HepG2 (cell line): ENCODE data around the gene GNAZ. TPM values are rescaled to one million over a fixed set of nuclear protein-coding genes. Genes with fewer than 3 reads are reported as not detected.

ENCODE experiments used
- FOXP1 ChIP-seq, 2 experiments: fragments of 450-650 bp in 1 of 2; IDR thresholded peaks; 2 replicates each; pipeline ENCODE4 v1.6.1; 2017 to 2018; ENCODE audit warnings: antibody characterized with exemption in 1 of 2
- KDM1A ChIP-seq: IDR thresholded peaks from 2 replicates; pipeline ENCODE4 v1.6.1; 2016; ENCODE audit warnings: missing compliant biosample characterization
- SRSF1 ChIP-seq: fragments of 200-400 bp; formaldehyde crosslinking; optimal IDR thresholded peaks from 2 replicates; pipeline ENCODE3; 2017; ENCODE audit warnings: mild to moderate bottlenecking, low read depth, low read length, moderate library complexity
- ZBTB7A ChIP-seq: sonication (generic); formaldehyde crosslinking; IDR thresholded peaks from 2 replicates; pipeline ENCODE4 v1.8.0; 2022; ENCODE audit warnings: mild to moderate bottlenecking, missing genetic modification reagents
- ZMYM4 ChIP-seq: sonication (generic); formaldehyde crosslinking; IDR thresholded peaks from 2 replicates; pipeline ENCODE4 v1.8.1; 2023; ENCODE audit warnings: mild to moderate bottlenecking, missing genetic modification reagents
- ZNF10 ChIP-seq: sonication (generic); formaldehyde crosslinking; IDR thresholded peaks from 2 replicates; pipeline ENCODE4 v1.4.0; 2020; ENCODE audit warnings: mild to moderate bottlenecking, low read depth, missing genetic modification reagents, borderline replicate concordance
- ZNF670 ChIP-seq: sonication (generic); formaldehyde crosslinking; IDR thresholded peaks from 2 replicates; pipeline ENCODE4 v1.8.0; 2022; ENCODE audit warnings: mild to moderate bottlenecking, missing genetic modification reagents, borderline replicate concordance
- ZNF749 ChIP-seq: sonication (generic); formaldehyde crosslinking; IDR thresholded peaks from 2 replicates; pipeline ENCODE4 v1.8.0; 2022; ENCODE audit warnings: mild to moderate bottlenecking, missing genetic modification reagents, moderate library complexity, borderline replicate concordance
- polyA plus RNA-seq, 8 experiments: library from polyadenylated mRNA; depleted of rRNA in 3 of 8; stranded (reverse) in 7 of 8; unstranded in 1 of 8; fragments of >200 nt; fragmentation: Illumina TruSeq in 4 of 8; extraction: Trizol in 4 of 8; gene quantifications; 2 replicates each; pipeline versions ENCODE4 v1.2.1 to v1.2.3, GENCODE V29; 2011 to 2016; ENCODE audit warnings: low read depth in 4 of 8, missing spikeins in 1 of 8, mixed read lengths in 1 of 8; ENCODE audit not compliant: insufficient read depth in 1 of 8
- total RNA-seq, 5 experiments: library from RNA; depleted of rRNA; stranded (reverse); fragments of >200 nt; fragmentation: Illumina TruSeq; extraction: Trizol; gene quantifications; 2 replicates each; pipeline ENCODE4 v1.2.3, GENCODE V29; 2016; ENCODE audit warnings: low read depth in 1 of 5
- TF ChIP-seq, protein P1 (sequence below): sonication (generic); formaldehyde crosslinking; IDR thresholded peaks from 2 replicates; pipeline ENCODE4 v1.4.0; 2020; ENCODE audit warnings: missing genetic modification reagents, borderline replicate concordance
- TF ChIP-seq, protein P2 (sequence below): sonication (generic); formaldehyde crosslinking; IDR thresholded peaks from 2 replicates; pipeline ENCODE4 v1.8.1; 2023; ENCODE audit warnings: mild to moderate bottlenecking, missing genetic modification reagents, borderline replicate concordance
- TF ChIP-seq, protein P3 (sequence below): IDR thresholded peaks from 2 replicates; pipeline ENCODE4 v1.6.1; 2012; ENCODE audit warnings: low read length, improper control_type of control experiment
- TF ChIP-seq, protein P4 (sequence below): sonication (generic); formaldehyde crosslinking; IDR thresholded peaks from 2 replicates; pipeline ENCODE4 v1.4.0; 2020; ENCODE audit warnings: missing genetic modification reagents, mild to moderate bottlenecking, borderline replicate concordance
- TF ChIP-seq, protein P5 (sequence below): sonication (generic); formaldehyde crosslinking; IDR thresholded peaks from 2 replicates; pipeline ENCODE4 v1.4.0; 2020; ENCODE audit warnings: missing genetic modification reagents, borderline replicate concordance
- TF ChIP-seq, protein P6 (sequence below): sonication (generic); formaldehyde crosslinking; IDR thresholded peaks from 2 replicates; pipeline ENCODE4 v1.8.0; 2022; ENCODE audit warnings: missing genetic modification reagents, low read depth, mild to moderate bottlenecking, borderline replicate concordance

GNAZ gene
- total and polyA plus RNA-seq, 2 of the 13 experiments (the other 11 are each of a cell fraction or from before 2014, with no cell fraction given), result 11.4 to 22.3 TPM

DNA sequence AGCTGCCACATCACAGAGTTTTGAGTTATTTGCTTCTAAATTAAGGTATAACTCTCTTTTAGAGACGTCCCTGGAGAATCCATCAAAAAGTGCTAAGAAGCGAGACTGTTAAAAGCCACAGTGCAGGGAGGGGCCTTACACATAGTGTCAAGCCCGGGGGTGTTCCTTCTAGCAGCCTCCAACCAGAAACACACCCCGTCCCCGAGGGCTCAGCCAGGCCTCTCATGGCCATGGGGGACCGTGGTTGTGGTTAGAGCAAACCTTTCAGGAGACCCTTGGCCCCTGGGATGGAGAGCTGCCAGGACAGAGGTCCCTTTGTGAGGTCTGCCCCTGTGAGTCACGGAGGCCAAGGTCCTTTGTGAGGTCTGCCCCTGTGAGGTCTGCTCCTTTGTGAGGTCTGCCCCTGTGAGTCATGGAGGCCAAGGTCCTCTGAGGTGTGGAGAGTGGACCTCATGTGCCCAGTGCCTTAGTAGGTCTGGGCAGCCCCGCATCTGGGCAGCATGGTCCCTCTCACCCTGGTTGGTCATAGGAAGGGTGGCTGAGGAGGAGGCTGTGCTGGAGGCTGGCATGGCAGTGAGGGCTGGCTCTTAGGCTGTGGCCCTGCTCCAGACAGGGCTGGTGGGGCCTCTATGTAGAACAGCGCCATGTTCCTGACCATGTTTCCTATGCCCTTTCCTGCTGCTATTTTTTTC, 5.4 kb downstream of the GNAZ start (continued):
- TF ChIP-seq, protein P1, sequence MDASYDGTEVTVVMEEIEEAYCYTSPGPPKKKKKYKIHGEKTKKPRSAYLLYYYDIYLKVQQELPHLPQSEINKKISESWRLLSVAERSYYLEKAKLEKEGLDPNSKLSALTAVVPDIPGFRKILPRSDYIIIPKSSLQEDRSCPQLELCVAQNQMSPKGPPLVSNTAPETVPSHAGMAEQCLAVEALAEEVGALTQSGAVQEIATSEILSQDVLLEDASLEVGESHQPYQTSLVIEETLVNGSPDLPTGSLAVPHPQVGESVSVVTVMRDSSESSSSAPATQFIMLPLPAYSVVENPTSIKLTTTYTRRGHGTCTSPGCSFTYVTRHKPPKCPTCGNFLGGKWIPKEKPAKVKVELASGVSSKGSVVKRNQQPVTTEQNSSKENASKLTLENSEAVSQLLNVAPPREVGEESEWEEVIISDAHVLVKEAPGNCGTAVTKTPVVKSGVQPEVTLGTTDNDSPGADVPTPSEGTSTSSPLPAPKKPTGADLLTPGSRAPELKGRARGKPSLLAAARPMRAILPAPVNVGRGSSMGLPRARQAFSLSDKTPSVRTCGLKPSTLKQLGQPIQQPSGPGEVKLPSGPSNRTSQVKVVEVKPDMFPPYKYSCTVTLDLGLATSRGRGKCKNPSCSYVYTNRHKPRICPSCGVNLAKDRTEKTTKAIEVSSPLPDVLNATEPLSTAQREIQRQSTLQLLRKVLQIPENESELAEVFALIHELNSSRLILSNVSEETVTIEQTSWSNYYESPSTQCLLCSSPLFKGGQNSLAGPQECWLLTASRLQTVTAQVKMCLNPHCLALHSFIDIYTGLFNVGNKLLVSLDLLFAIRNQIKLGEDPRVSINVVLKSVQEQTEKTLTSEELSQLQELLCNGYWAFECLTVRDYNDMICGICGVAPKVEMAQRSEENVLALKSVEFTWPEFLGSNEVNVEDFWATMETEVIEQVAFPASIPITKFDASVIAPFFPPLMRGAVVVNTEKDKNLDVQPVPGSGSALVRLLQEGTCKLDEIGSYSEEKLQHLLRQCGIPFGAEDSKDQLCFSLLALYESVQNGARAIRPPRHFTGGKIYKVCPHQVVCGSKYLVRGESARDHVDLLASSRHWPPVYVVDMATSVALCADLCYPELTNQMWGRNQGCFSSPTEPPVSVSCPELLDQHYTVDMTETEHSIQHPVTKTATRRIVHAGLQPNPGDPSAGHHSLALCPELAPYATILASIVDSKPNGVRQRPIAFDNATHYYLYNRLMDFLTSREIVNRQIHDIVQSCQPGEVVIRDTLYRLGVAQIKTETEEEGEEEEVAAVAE, result peak; percentile 42; the same call in 1 of the 2 replicates
- TF ChIP-seq ZNF10 (CRISPR knock-in tag) (no peak), FOXP1 (IDR thresholded peaks at IDR 0.05) (no peak), FOXP1 (CRISPR knock-in tag; IDR thresholded peaks at IDR 0.05) (peak; percentile 24; the same call in 1 of the 2 replicates), ZMYM4 (CRISPR knock-in tag) (peak; percentile 91), SRSF1 (no peak), ZBTB7A (peak; percentile 96), ZNF670 (no peak), KDM1A (CRISPR knock-in tag) (peak; percentile 73), ZNF749 (CRISPR knock-in tag) (peak; percentile 64; the same call in 1 of the 2 replicates)
- TF ChIP-seq, protein P2, sequence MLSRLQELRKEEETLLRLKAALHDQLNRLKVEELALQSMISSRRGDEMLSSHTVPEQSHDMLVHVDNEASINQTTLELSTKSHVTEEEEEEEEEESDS, result no peak
- TF ChIP-seq, protein P3, sequence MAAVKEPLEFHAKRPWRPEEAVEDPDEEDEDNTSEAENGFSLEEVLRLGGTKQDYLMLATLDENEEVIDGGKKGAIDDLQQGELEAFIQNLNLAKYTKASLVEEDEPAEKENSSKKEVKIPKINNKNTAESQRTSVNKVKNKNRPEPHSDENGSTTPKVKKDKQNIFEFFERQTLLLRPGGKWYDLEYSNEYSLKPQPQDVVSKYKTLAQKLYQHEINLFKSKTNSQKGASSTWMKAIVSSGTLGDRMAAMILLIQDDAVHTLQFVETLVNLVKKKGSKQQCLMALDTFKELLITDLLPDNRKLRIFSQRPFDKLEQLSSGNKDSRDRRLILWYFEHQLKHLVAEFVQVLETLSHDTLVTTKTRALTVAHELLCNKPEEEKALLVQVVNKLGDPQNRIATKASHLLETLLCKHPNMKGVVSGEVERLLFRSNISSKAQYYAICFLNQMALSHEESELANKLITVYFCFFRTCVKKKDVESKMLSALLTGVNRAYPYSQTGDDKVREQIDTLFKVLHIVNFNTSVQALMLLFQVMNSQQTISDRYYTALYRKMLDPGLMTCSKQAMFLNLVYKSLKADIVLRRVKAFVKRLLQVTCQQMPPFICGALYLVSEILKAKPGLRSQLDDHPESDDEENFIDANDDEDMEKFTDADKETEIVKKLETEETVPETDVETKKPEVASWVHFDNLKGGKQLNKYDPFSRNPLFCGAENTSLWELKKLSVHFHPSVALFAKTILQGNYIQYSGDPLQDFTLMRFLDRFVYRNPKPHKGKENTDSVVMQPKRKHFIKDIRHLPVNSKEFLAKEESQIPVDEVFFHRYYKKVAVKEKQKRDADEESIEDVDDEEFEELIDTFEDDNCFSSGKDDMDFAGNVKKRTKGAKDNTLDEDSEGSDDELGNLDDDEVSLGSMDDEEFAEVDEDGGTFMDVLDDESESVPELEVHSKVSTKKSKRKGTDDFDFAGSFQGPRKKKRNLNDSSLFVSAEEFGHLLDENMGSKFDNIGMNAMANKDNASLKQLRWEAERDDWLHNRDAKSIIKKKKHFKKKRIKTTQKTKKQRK, result no peak
- TF ChIP-seq, protein P4, sequence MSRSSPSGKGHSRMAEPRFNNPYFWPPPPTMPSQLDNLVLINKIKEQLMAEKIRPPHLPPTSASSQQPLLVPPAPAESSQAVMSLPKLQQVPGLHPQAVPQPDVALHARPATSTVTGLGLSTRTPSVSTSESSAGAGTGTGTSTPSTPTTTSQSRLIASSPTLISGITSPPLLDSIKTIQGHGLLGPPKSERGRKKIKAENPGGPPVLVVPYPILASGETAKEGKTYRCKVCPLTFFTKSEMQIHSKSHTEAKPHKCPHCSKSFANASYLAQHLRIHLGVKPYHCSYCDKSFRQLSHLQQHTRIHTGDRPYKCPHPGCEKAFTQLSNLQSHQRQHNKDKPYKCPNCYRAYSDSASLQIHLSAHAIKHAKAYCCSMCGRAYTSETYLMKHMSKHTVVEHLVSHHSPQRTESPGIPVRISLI (CRISPR knock-in tag), result no peak; the same call in 1 of the 2 replicates
- TF ChIP-seq, protein P5, sequence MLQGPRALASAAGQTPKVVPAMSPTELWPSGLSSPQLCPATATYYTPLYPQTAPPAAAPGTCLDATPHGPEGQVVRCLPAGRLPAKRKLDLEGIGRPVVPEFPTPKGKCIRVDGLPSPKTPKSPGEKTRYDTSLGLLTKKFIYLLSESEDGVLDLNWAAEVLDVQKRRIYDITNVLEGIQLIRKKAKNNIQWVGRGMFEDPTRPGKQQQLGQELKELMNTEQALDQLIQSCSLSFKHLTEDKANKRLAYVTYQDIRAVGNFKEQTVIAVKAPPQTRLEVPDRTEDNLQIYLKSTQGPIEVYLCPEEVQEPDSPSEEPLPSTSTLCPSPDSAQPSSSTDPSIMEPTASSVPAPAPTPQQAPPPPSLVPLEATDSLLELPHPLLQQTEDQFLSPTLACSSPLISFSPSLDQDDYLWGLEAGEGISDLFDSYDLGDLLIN, result no peak
- TF ChIP-seq, protein P6, sequence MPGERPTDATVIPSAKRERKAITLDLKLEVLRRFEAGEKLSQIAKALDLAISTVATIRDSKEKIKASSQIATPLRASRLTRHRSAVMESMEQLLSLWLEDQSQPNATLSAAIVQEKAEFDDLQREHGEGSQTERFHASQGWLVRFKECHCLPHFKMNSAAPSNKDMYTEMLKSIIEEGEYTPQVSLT (CRISPR knock-in tag), result no peak
